CD4-positive, alpha-beta T cell (primary cell): ENCODE measurements around the gene PDE6G. TPM values are rescaled to one million over a fixed set of nuclear protein-coding genes. Genes with fewer than 3 reads are reported as not detected.

ENCODE experiments used
- ATAC-seq: fragments of 200-7000 bp; cut with Tn5 transposase; one replicate; pipeline ENCODE4 v1.10.0; 2022; ENCODE audit warnings: mild to moderate bottlenecking; ENCODE audit not compliant: poor library complexity
- CTCF ChIA-PET: fragments of 350-600 bp; sonication (Branson Sonifier 250); formaldehyde crosslinking; loops from one replicate; lab custom pipeline; 2021; ENCODE audit warnings: antibody characterized with exemption, inconsistent platforms; lab: Charles Lee
- POLR2A ChIA-PET: fragments of 350-600 bp; sonication (Branson Sonifier 250); formaldehyde crosslinking; loops from one replicate; lab custom pipeline; 2021; ENCODE audit warnings: antibody characterized with exemption, inconsistent platforms; lab: Charles Lee
- DNase-seq, 14 experiments: peaks; one replicate each; pipeline ENCODE4 v3.0.0-alpha.2; 2013 to 2020; ENCODE audit warnings: mixed read lengths in 2 of 14
- H3K27ac ChIP-seq, 2 donors: one replicate each; pipeline versions ENCODE4 v1.5.1 to v1.7.0; 2013; ENCODE audit warnings: low read length in 2 of 2, low read depth in 1 of 2, mild to moderate bottlenecking in 1 of 2
- H3K27me3 ChIP-seq, 2 experiments: 1 replicate in 1 of 2; 2 replicates in 1 of 2; pipeline versions ENCODE4 v1.6.1 to v1.7.0; 2013; ENCODE audit warnings: low read length in 2 of 2, control low read depth in 1 of 2, mild to moderate bottlenecking in 1 of 2, moderate library complexity in 1 of 2; ENCODE audit not compliant: insufficient read depth in 2 of 2, control insufficient read depth in 1 of 2
- H3K36me3 ChIP-seq: one replicate; pipeline ENCODE4 v1.6.1; 2013; ENCODE audit warnings: low read length, control low read depth; ENCODE audit not compliant: insufficient read depth
- H3K4me1 ChIP-seq: one replicate; pipeline ENCODE4 v1.6.1; 2013; ENCODE audit warnings: low read length, control low read depth; ENCODE audit not compliant: insufficient read depth
- H3K4me3 ChIP-seq: one replicate; pipeline ENCODE4 v1.5.1; 2013; ENCODE audit warnings: mild to moderate bottlenecking, low read length, moderate library complexity
- H3K9me3 ChIP-seq, 2 experiments: 1 replicate in 1 of 2; 2 replicates in 1 of 2; pipeline versions ENCODE4 v1.6.1 to v1.7.0; 2013; ENCODE audit warnings: low read length in 2 of 2, mild to moderate bottlenecking in 2 of 2, control low read depth in 1 of 2, moderate library complexity in 1 of 2; ENCODE audit not compliant: control insufficient read depth in 1 of 2, insufficient read depth in 1 of 2
- H3K27ac Mint-ChIP-seq: one replicate; pipeline ENCODE4 v1.8.0; 2020; ENCODE audit warnings: mixed read lengths
- H3K27me3 Mint-ChIP-seq: one replicate; pipeline ENCODE4 v1.8.0; 2021; ENCODE audit warnings: mixed read lengths
- H3K36me3 Mint-ChIP-seq: one replicate; pipeline ENCODE4 v1.8.0; 2021; ENCODE audit warnings: low read depth, mixed read lengths
- H3K4me1 Mint-ChIP-seq: one replicate; pipeline ENCODE4 v1.8.0; 2021; ENCODE audit warnings: low read depth, mixed read lengths
- H3K4me3 Mint-ChIP-seq: one replicate; pipeline ENCODE4 v1.8.0; 2020; ENCODE audit warnings: mild to moderate bottlenecking, mixed read lengths
- H3K9me3 Mint-ChIP-seq: one replicate; pipeline ENCODE4 v1.8.0; 2020; ENCODE audit warnings: mixed read lengths
- intact Hi-C, 2 experiments: fragments of 100-400 bp; cut with DNase I in 1 of 2; cut with micrococcal nuclease in 1 of 2; formaldehyde crosslinking; loops; one replicate each; pipeline versions ENCODE4 v1.15.1 to v1.9.0; 2023 to 2025; cut with DNase I, micrococcal nuclease
- total RNA-seq, 174 experiments: library from RNA in 2 of 174; stranded (reverse) in 2 of 174; gene quantifications; one replicate each; pipeline ENCODE4 v1.2.3 and lab custom pipeline; 2021 to 2026
- TF ChIP-seq, protein P1 (sequence below): fragments of 200-600 bp; IDR thresholded peaks from one replicate; pipeline ENCODE4 v1.8.0; 2022; ENCODE audit warnings: antibody characterized with exemption, mild to moderate bottlenecking

The PDE6G gene
- total RNA-seq, 2 experiments from 2014 or later, result 0.49 to 0.92 TPM

DNA sequence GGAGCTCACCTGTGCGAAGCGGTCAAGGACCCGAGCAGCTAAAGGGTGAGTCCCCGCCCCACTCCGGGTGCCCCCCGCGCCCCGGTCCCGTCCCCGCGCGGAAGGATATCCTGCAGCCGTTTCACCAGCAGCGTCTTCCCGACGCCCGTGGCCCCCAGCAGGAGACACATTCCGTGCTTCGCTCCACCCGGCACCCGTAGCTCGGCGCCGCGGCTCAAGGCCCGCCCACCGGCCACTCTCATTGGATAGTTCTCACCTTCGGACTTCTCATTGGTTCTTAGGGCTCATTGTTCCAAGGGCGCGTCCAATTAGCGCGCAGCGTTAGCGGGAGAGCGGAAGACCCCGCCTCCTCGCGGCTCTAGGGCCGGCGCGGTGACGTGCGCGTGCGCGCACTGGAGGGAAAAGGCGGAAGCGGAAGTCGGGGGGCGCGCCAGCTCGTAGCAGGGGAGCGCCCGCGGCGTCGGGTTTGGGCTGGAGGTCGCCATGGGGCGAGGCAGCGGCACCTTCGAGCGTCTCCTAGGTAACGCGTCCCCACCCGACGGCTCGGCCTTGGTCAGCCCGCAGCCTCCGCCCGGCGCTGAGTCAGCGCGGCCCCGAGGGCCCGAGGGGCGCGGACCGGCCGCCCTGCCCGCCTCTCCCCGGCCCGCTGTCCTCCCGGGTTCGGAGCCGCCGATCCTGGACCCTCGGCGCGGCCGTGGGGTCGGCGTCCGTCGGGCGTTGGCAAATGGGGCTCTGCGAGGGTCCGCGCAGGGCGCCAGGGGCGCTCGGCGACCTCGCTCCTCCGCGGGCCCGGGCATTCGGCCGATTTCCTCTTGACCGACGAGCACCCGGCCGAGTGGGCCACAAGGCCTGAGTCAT lies 27.5 kb upstream of the PDE6G start, which contains the start of the genes ARL16 and HGS:
Gene ARL16 (minus strand): TSS at position 214 of the 858 bp plus-strand sequence. CDS start 44 bp downstream, at position 170.
Gene HGS (plus strand): TSS at position 428 of the 858 bp plus-strand sequence. CDS start 56 bp downstream, at position 484.
- H3K27ac Mint-ChIP-seq, result peak within 1 kb of the TSS; percentile 81
- Histone ChIP-seq H3K36me3 (peaks cover 36% of the 10 kb centered on the region), H3K4me3 (peak within 1 kb of the TSS; percentile 98), H3K27me3 (no peaks in the 10 kb centered on the region), H3K9me3 (no peaks in the 10 kb centered on the region), H3K27ac (peak within 1 kb of the TSS; percentile 67 to 69), H3K4me1 (peaks cover 51% of the 10 kb centered on the region)
- DNase-seq (peak; percentile 94 to 99 (median 96)), ATAC-seq (peak; percentile 99)
- CTCF ChIA-PET, result interaction anchor here (0.6 to 1.6 kb wide), 4 partner anchors 18 to 186 kb away, joined by 3 to 5 read pairs (median 4); no protein-coding TSS in a partner anchor
- H3K4me1 Mint-ChIP-seq, result peaks cover 24% of the 10 kb centered on the region
- peak within 1 kb of the TSS; percentile 100 for H3K4me3 Mint-ChIP-seq
- TF ChIP-seq, protein P1, sequence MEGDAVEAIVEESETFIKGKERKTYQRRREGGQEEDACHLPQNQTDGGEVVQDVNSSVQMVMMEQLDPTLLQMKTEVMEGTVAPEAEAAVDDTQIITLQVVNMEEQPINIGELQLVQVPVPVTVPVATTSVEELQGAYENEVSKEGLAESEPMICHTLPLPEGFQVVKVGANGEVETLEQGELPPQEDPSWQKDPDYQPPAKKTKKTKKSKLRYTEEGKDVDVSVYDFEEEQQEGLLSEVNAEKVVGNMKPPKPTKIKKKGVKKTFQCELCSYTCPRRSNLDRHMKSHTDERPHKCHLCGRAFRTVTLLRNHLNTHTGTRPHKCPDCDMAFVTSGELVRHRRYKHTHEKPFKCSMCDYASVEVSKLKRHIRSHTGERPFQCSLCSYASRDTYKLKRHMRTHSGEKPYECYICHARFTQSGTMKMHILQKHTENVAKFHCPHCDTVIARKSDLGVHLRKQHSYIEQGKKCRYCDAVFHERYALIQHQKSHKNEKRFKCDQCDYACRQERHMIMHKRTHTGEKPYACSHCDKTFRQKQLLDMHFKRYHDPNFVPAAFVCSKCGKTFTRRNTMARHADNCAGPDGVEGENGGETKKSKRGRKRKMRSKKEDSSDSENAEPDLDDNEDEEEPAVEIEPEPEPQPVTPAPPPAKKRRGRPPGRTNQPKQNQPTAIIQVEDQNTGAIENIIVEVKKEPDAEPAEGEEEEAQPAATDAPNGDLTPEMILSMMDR, result no peak
- H3K9me3 Mint-ChIP-seq, result no peaks in the 10 kb centered on the region
- peaks cover 46% of the 10 kb centered on the region for H3K36me3 Mint-ChIP-seq
- POLR2A ChIA-PET, result interaction anchor here (0.6 to 4.0 kb wide), 20 partner anchors 9 to 933 kb away, joined by 3 to 43 read pairs (median 4); partner anchors contain the start of genes ACTG1, CCDC137, CENPX and FAAP100
- H3K27me3 Mint-ChIP-seq, result no peaks in the 10 kb centered on the region
- intact Hi-C loops, result loop anchor here (1.0 to 5.0 kb wide), 5 partner anchors 18 to 178 kb away; partner anchors contain the start of genes CCDC137 (in 1 of the 2), MRPL12 (in 1 of the 2), NPLOC4 (in 1 of the 2) and OXLD1 (in 1 of the 2)

DNA sequence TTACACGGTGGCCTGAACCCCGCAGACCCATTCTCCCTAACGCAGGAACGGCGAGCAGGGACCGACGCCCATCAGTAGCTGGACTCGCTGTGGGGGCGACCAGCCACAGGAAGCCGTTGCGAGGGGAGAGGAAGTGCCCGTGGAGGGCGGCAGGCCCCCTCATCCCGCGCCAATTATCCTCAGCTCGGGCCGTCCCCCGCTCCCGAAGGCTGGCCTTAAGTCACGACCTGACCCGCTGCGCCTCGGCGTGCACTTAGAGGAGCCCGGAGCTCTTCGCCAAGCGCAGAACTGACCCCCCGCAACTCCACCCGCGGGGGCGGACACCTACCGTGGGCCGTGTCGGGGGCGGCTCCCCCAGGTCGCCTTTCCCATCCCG lies 26.9 kb upstream of the PDE6G start:
- peak overlapping the region; percentile 98 for H3K4me3 ChIP-seq
- no peaks in the 10 kb centered on the region for H3K9me3 ChIP-seq
- H3K27ac ChIP-seq, result peak overlapping the region; percentile 67 to 69
- no peaks in the 10 kb centered on the region for H3K27me3 ChIP-seq
- ChIA-PET POLR2A (interaction anchor here (0.9 to 4.0 kb wide), 18 partner anchors 9 to 444 kb away, joined by 3 to 43 read pairs (median 4); partner anchors contain the start of genes CCDC137, CENPX, FAAP100 and LRRC45), CTCF (interaction anchor here (0.9 to 1.6 kb wide), 3 partner anchors 19 to 186 kb away, joined by 3 to 5 read pairs (median 3); no protein-coding TSS in a partner anchor)
- H3K4me3 Mint-ChIP-seq, result peak overlapping the region; percentile 100
- peaks cover 42% of the 10 kb centered on the region for H3K36me3 Mint-ChIP-seq
- peaks cover 51% of the 10 kb centered on the region for H3K4me1 ChIP-seq
- TF ChIP-seq, protein P1, result no peak
- DNase-seq (peak in 1 of 14 experiments; percentile 12), ATAC-seq (no peak)
- intact Hi-C loops, result loop anchor here (1.0 to 5.0 kb wide), 4 partner anchors 17 to 179 kb away; partner anchors contain the start of genes CCDC137 (in 1 of the 2), NPLOC4 (in 1 of the 2), OXLD1 (in 1 of the 2) and P4HB (in 1 of the 2)
- H3K4me1 Mint-ChIP-seq, result peaks cover 24% of the 10 kb centered on the region
- H3K9me3 Mint-ChIP-seq, result no peaks in the 10 kb centered on the region
- peak overlapping the region; percentile 81 for H3K27ac Mint-ChIP-seq
- peaks cover 30% of the 10 kb centered on the region for H3K36me3 ChIP-seq
- no peaks in the 10 kb centered on the region for H3K27me3 Mint-ChIP-seq

DNA sequence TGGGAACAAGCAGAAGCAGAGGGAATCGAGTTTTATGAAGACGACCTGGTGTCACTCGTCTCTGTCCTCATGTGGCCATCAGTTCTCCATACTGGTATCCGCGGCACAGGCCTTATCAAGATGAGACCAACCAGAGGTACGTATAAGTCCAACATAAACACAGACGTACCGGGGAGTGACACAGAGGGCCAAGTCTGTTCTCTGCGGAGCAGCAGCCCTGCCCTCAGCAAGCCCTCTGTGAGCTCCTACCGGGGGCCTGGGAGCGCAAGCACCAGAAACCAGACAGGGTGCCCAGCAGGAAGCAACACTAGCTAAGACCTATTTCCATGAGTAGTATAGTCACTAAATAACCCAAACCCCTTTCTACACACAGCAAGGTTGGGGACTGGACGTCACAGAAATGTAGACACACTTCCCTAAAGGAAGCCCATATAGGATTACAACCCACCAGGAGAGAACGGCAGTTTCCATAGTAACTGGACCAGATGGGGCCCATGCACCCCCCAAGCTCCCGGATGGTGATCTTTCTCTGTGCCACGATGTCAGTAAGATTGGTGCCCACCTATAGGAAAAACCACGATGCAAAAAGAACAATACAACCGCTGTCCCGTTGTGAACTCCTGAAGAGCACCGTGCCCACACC lies 26.3 kb upstream of the PDE6G start:
- no peak overlapping the region for H3K27ac ChIP-seq
- Mint-ChIP-seq H3K36me3 (peaks cover 39% of the 10 kb centered on the region), H3K4me3 (peak overlapping the region; percentile 100), H3K27me3 (no peaks in the 10 kb centered on the region), H3K9me3 (no peaks in the 10 kb centered on the region), H3K27ac (peak overlapping the region; percentile 81), H3K4me1 (peaks cover 24% of the 10 kb centered on the region)
- ChIA-PET POLR2A (interaction anchor here (0.9 to 2.8 kb wide), 11 partner anchors 8 to 178 kb away, joined by 3 to 25 read pairs (median 7); partner anchors contain the start of genes CCDC137, FAAP100, MCRIP1 and NPLOC4), CTCF (no interaction called here)
- TF ChIP-seq, protein P1, result no peak
- intact Hi-C loops, result loop anchor here (1.0 to 5.0 kb wide), 4 partner anchors 16 to 180 kb away; partner anchors contain the start of genes CCDC137 (in 1 of the 2), NPLOC4 (in 1 of the 2), OXLD1 (in 1 of the 2) and P4HB (in 1 of the 2)
- peaks cover 25% of the 10 kb centered on the region for H3K36me3 ChIP-seq
- H3K4me3 ChIP-seq, result peak overlapping the region; percentile 98
- H3K4me1 ChIP-seq, result peaks cover 49% of the 10 kb centered on the region
- DNase-seq (no peak), ATAC-seq (no peak)
- no peaks in the 10 kb centered on the region for H3K27me3 ChIP-seq
- H3K9me3 ChIP-seq, result no peaks in the 10 kb centered on the region
